Neuron (in vitro differentiated cells): ENCODE measurements around the gene YAP1.

Experiments used
- H2AFZ ChIP-seq: one replicate; pipeline ENCODE4 v1.6.1; 2013; ENCODE audit warnings: low read depth, mild to moderate bottlenecking, inconsistent platforms, low read length, moderate library complexity
- H3K27me3 ChIP-seq: one replicate; pipeline ENCODE4 v1.6.1; 2013; ENCODE audit warnings: low read length; ENCODE audit not compliant: insufficient read depth
- H3K36me3 ChIP-seq: one replicate; pipeline ENCODE4 v1.6.1; 2013; ENCODE audit warnings: low read length; ENCODE audit not compliant: insufficient read depth
- H3K4me1 ChIP-seq: one replicate; pipeline ENCODE4 v1.6.1; 2013; ENCODE audit warnings: low read length; ENCODE audit not compliant: insufficient read depth
- H3K4me3 ChIP-seq: 2 replicates; pipeline ENCODE4 v1.5.1; 2013; ENCODE audit warnings: mild to moderate bottlenecking, low read length, moderate library complexity
- H3K9me3 ChIP-seq: one replicate; pipeline ENCODE4 v1.6.1; 2013; ENCODE audit warnings: low read length

The YAP1 gene

DNA sequence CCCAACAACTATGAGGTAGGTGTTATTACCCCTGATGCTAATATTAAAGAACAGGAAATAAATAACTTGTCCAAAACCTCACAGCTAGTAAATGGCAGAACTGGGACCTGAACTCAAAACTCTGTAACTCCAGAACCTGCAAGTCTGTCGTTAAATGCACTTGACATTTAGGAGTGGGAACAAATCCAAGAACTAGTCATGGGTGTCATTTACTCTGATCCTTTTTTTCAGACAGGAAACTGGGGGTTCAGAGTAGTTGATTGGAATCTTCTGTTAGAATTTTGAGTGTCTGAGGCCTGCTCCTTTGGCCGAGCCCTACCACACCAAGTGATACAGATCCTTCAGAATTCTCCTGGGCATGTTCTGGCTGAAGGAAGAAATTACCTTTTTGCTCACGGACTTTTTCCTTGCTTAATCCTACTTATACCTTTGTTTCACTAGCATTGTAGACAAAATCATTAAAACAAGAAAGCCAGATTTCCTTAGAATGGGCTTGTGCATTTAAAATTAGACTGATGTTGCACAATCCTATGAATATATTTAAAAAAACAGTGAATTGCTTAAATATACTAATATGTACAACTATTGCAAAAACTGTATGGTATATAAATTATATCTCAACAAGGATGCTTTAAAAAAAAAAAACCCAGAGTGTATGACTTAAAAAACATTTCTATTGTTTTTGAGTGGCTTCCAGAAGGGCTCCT, 1.4 kb upstream of the YAP1 start:
- Histone ChIP-seq H3K36me3 (no peaks in the 10 kb centered on the region), H3K4me1 (peaks cover 18% of the 10 kb centered on the region), H3K4me3 (peak overlapping the region; percentile 97), H3K9me3 (no peaks in the 10 kb centered on the region), H3K27me3 (no peaks in the 10 kb centered on the region), H2AFZ (no peak overlapping the region)

DNA sequence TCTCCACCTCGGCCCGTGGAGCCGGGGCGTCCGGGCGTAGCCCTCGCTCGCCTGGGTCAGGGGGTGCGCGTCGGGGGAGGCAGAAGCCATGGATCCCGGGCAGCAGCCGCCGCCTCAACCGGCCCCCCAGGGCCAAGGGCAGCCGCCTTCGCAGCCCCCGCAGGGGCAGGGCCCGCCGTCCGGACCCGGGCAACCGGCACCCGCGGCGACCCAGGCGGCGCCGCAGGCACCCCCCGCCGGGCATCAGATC, 439 bp downstream of the YAP1 start:
- Histone ChIP-seq H3K27me3 (no peaks in the 10 kb centered on the region), H3K36me3 (peaks cover 8% of the 10 kb centered on the region), H3K9me3 (no peaks in the 10 kb centered on the region), H2AFZ (peak overlapping the region; percentile 94), H3K4me3 (peak overlapping the region; percentile 97), H3K4me1 (peaks cover 36% of the 10 kb centered on the region)

DNA sequence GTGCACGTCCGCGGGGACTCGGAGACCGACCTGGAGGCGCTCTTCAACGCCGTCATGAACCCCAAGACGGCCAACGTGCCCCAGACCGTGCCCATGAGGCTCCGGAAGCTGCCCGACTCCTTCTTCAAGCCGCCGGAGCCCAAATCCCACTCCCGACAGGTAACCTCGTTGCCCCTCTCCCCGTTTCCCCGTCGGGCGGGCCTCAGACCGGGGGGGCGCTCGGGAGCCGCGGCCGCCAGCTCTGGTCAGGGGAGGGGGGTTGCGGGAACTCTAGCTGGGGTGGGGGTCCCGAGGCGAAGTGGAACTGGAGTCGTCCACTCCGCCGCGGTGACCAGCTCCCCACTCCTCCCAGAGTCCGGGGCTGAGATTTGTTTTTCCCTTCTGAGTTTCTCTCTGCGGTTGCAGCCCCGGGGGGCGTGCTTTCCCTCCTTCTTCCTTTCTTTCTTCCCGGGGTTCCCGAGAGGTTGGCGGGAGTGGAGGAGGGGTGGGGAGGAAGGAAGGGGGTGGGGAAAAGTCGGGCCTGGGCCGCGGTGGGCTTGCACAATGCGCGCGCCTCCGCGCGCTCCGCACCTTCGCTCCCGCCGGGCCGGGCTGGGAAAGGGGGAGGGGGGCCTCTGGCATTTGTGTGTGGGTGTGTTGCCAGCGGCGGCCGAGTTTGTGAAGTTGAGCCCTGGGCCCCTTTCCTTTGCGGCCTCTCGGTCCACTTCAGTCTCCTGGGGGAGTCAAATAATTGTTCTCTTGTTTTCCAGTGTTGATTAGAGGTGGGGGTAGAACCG, 952 bp downstream of the YAP1 start:
- Histone ChIP-seq H3K36me3 (peaks cover 9% of the 10 kb centered on the region), H3K27me3 (no peaks in the 10 kb centered on the region), H3K9me3 (no peaks in the 10 kb centered on the region), H3K4me1 (peaks cover 41% of the 10 kb centered on the region), H3K4me3 (peak overlapping the region; percentile 97), H2AFZ (peak overlapping the region; percentile 94)

DNA sequence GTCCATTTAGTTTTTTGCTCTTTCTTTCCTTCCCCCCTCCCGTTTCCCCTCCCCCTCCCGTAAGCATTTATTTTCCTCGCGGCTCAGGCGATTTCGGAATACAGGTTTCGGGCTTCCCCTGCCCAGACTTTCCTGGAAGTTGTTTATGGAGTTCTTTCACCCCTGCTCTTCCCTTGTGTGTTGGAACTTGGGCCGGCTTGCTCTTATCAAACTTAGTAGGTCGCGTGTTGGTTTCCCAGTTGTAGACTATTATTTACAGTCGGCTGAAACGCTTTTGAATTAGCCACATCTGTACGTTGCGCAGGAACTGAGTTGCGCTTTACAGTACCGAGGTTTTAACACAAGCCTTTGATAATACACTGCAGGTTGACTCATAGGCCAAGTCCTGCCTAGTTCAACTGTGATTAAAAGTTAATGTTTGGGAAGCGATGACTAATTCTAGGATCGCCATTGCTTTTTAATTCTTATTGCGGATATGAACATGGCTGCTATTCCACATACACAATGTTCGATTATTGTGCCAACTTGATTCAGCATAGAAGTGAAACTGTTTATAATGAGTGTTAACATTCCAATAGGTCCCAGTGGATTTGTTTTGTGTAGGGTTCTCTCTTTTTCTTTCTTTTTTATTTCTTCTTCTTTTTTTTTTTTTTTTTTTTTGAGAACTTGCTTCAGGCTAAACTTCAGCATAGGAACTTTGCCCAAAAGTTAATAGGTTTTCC, 1.7 kb downstream of the YAP1 start:
- no peaks in the 10 kb centered on the region for H3K27me3 ChIP-seq
- H3K36me3 ChIP-seq: peaks cover 11% of the 10 kb centered on the region
- H2AFZ ChIP-seq: peak overlapping the region; percentile 37
- no peaks in the 10 kb centered on the region for H3K9me3 ChIP-seq
- H3K4me1 ChIP-seq: peaks cover 45% of the 10 kb centered on the region
- H3K4me3 ChIP-seq: peak overlapping the region; percentile 97

DNA sequence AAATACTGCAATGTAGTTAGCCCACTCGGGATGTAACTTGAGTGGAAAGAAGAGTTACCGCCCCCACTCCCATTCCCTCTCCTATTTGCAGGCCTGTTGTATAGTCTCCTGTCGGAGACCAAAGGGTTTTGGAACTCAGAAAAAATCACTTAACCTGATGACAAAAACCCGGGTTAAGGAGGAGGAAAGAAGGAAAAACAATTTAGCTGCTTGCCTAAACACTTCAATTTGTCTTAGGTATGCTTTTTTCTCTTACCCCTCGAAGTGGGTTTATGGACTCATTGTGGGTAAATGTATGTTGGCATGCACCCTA, 2.2 kb downstream of the YAP1 start:
- Histone ChIP-seq H3K27me3 (no peaks in the 10 kb centered on the region), H3K4me3 (peak overlapping the region; percentile 97), H2AFZ (no peak overlapping the region), H3K36me3 (peaks cover 11% of the 10 kb centered on the region), H3K9me3 (no peaks in the 10 kb centered on the region), H3K4me1 (peaks cover 49% of the 10 kb centered on the region)

DNA sequence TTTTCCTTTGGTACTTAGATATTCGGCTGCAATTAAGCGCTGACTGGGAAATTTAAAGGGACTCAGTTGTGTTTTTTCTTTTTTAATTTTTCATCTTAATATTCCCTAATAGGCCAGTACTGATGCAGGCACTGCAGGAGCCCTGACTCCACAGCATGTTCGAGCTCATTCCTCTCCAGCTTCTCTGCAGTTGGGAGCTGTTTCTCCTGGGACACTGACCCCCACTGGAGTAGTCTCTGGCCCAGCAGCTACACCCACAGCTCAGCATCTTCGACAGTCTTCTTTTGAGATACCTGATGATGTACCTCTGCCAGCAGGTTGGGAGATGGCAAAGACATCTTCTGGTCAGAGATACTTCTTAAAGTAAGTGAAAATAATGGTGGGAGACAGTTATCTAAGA, 3.8 kb downstream of the YAP1 start:
- H3K4me1 ChIP-seq: peaks cover 54% of the 10 kb centered on the region
- no peak overlapping the region for H2AFZ ChIP-seq
- no peaks in the 10 kb centered on the region for H3K9me3 ChIP-seq
- H3K36me3 ChIP-seq: peaks cover 11% of the 10 kb centered on the region
- peak overlapping the region; percentile 5 for H3K4me3 ChIP-seq
- H3K27me3 ChIP-seq: no peaks in the 10 kb centered on the region

DNA sequence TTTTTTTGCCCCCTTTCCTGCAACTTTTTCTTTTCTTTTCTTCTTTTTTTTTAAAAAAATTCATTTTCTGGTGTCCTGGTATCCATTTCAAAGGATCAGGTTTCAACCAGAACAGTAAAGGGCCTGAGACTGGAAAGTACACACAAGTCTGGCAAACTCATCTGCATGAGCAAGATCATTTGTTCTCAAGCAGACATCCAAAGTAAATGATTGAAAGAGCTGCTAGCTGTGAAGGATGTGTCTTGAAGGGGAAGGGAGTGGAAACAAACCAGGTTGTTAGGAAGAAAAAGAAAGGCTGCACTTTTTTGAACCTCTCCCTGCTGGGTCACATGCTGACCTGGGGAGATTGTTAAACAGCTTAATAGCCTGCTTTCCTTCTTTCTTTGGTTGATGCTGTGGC, 5.3 kb downstream of the YAP1 start:
- Histone ChIP-seq H3K4me3 (no peak overlapping the region), H3K27me3 (no peaks in the 10 kb centered on the region), H3K4me1 (peaks cover 63% of the 10 kb centered on the region), H2AFZ (no peak overlapping the region), H3K9me3 (no peaks in the 10 kb centered on the region), H3K36me3 (peaks cover 11% of the 10 kb centered on the region)

DNA sequence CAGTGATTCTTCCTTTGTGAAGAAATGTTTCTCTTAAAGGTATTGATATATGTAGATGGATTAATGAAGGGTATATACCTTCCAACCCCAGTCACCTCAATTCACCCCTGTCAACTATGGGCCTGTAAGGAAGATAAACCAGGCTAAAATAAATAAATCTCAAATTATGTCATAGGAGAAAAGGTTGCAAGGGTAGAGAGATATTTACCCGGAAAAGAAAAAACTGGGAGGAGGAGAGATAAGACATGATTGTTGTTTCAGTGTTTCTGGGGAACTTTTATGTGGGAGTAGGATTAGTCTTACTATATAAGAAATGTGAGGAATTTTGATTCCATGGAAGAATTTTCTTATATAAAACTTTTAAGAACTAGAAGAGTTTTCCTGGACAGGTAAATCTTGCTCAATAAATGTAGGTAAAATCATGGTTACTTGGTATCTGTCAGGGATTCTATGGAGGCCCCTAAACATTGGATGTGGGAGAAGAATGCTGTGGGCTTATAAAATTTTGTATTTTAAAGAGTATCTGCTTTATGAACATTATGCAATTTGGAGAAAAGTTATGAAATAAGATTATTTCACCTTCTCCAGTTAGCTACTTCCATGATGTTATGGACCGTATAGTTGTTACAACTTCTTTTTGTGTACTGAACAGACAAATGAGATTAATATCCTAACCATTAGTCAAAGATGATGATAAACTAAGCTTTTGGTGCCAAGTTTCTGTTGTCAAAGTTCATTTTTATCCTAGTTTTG, 6.4 kb downstream of the YAP1 start:
- Histone ChIP-seq H3K4me3 (no peak overlapping the region), H3K4me1 (peaks cover 68% of the 10 kb centered on the region), H3K27me3 (no peaks in the 10 kb centered on the region), H2AFZ (no peak overlapping the region), H3K9me3 (no peaks in the 10 kb centered on the region), H3K36me3 (peaks cover 11% of the 10 kb centered on the region)

DNA sequence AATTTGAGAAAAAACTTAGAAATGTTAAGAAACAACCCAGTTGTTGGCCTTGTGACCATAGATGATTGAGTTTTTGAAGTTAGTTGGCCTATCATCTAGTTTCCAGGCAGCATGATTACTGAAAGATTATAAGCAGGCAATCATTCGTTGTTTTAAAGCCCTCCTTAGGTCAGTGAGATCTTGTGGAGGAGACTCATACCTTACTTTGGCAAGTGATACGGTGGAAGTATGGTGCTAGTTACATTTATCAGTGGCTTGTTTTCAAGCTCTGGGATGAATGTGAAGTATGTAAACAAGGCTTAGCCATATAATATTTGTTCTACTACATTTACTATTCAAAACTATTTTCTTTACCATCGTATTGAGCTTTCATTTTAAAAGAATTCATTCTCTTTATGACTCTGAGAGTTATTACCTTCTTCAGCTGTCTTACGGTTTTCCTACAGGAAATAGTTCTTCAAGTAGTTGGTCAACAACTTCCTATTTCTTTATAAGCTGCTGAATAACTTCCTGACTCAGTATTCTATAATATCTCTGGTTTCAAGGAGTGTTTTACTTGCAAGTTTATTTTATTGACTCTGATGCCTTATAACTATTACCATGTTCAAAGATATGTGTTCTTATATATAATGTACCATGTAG, 7.3 kb downstream of the YAP1 start:
- Histone ChIP-seq H3K4me3 (no peak overlapping the region), H3K9me3 (peaks cover 2% of the 10 kb centered on the region), H3K27me3 (no peaks in the 10 kb centered on the region), H3K36me3 (peaks cover 11% of the 10 kb centered on the region), H3K4me1 (peaks cover 68% of the 10 kb centered on the region), H2AFZ (no peak overlapping the region)

DNA sequence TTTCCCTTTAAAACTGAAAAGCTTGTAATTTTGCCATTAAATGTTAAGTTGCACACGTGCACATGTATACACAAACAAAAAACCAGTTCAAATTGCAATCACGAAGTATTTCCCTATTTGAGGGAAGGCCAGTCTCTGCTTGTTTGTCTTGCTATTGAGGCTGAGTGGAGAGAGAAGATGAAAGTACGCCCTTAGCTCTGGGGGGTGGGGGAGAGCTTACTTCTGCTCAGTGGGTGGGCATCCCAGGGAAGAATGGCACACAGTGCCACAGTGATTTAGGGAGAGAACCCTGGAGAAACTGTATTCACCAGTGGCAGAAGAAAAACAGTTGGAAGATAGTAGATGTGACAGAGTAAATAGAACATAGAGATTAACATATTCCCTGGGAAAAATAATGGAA, 8.7 kb downstream of the YAP1 start:
- H3K4me3 ChIP-seq: no peak overlapping the region
- peaks cover 58% of the 10 kb centered on the region for H3K4me1 ChIP-seq
- H3K9me3 ChIP-seq: peaks cover 2% of the 10 kb centered on the region

DNA sequence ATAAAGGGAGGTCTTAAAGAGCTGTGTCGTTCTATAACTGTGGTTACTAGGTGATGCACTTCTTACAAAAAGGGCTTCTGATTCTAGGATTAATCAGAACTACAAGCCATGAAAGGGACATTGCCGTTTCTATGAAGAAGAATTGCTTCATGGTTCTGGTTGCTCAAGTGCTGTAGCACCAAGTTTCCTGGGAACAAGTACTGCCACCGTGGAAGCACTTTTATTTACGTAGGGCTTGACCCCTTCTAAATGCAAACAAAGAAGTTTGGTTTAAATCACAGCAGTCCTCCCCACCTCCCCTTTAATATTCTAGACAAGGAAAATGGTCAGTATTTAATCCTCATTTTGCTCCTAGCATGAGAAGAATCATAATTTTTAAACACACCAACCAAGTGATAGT, 9.8 kb downstream of the YAP1 start:
- H2AFZ ChIP-seq: no peak overlapping the region
- no peaks in the 10 kb centered on the region for H3K27me3 ChIP-seq
- H3K4me1 ChIP-seq: peaks cover 48% of the 10 kb centered on the region
- H3K36me3 ChIP-seq: peaks cover 10% of the 10 kb centered on the region
- H3K4me3 ChIP-seq: no peak overlapping the region
- peaks cover 6% of the 10 kb centered on the region for H3K9me3 ChIP-seq

More for the DNA sequence above, 8.7 kb downstream of the YAP1 start:
- Histone ChIP-seq H2AFZ (no peak overlapping the region), H3K36me3 (peaks cover 11% of the 10 kb centered on the region), H3K27me3 (no peaks in the 10 kb centered on the region)

DNA sequence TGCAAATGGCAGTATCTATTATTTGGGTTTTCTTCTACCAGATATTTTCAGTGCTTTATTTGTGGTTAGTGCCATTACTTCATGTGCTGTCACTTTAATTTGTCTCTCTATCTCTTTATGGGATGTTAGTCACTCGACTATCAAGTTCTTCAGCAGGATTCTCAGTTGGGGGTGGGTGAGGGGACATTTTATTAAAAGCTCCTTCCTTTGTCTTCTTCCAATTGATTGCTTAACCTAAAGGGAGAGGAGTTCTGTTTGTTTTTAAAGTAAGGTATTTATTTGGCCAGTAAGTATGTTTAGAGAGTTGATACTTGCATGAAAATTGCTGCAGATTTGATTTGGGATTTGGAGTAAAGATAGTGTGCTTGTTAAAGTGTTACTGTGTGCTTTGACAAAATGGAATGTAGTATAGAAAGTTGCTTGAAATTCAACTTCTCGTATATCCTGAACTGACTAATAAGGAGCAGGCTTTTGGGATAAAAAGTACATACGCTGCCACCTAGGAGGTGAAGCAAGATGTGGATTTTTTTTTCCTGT, 10.3 kb downstream of the YAP1 start:
- H3K4me1 ChIP-seq: peaks cover 43% of the 10 kb centered on the region
- no peak overlapping the region for H2AFZ ChIP-seq
- peaks cover 10% of the 10 kb centered on the region for H3K36me3 ChIP-seq
- H3K4me3 ChIP-seq: no peak overlapping the region
- H3K27me3 ChIP-seq: no peaks in the 10 kb centered on the region
- peaks cover 6% of the 10 kb centered on the region for H3K9me3 ChIP-seq
